RWPE1 (cell line): ENCODE results near the gene NAT8L.
"Not testable (repeated sequence)": the region's sequence is repeated elsewhere in the genome, so short reads cannot be mapped to it uniquely, and the experiment has no call there.

Experiments
- CTCF ChIA-PET: fragments of 350-600 bp; sonication (Branson Sonifier 250); formaldehyde crosslinking; extraction: SDS; loops from one replicate; lab custom pipeline; 2021; lab: Yijun Ruan, JAX
- POLR2A ChIA-PET: fragments of 400-600 bp; formaldehyde crosslinking; extraction: SDS; loops from one replicate; lab custom pipeline; 2020; ENCODE audit warnings: antibody characterized with exemption; ENCODE audit not compliant: low non-redundant PET; lab: Yijun Ruan, JAX
- DNase-seq: peaks from one replicate; pipeline ENCODE4 v3.0.0; 2012; ENCODE audit warnings: low spot score
- H3K27ac ChIP-seq: fragments of 450-650 bp; 2 replicates; pipeline ENCODE4 v1.5.1; 2017
- TF ChIP-seq, protein P1 (sequence below): fragments of 450-650 bp; conservative IDR thresholded peaks from 2 replicates; pipeline ENCODE4 v1.5.1; 2017; ENCODE audit warnings: low read depth, mild to moderate bottlenecking

The NAT8L gene, protein sequence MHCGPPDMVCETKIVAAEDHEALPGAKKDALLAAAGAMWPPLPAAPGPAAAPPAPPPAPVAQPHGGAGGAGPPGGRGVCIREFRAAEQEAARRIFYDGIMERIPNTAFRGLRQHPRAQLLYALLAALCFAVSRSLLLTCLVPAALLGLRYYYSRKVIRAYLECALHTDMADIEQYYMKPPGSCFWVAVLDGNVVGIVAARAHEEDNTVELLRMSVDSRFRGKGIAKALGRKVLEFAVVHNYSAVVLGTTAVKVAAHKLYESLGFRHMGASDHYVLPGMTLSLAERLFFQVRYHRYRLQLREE

GRCh38 chr4:2059046-2059725 lies at the start of gene NAT8L:
Gene NAT8L (plus strand): TSS chr4:2059327. CDS start chr4:2059512, 185 bp downstream.
- DNase-seq = no peak
- POLR2A ChIA-PET = no interaction called here
- TF ChIP-seq, protein P1, sequence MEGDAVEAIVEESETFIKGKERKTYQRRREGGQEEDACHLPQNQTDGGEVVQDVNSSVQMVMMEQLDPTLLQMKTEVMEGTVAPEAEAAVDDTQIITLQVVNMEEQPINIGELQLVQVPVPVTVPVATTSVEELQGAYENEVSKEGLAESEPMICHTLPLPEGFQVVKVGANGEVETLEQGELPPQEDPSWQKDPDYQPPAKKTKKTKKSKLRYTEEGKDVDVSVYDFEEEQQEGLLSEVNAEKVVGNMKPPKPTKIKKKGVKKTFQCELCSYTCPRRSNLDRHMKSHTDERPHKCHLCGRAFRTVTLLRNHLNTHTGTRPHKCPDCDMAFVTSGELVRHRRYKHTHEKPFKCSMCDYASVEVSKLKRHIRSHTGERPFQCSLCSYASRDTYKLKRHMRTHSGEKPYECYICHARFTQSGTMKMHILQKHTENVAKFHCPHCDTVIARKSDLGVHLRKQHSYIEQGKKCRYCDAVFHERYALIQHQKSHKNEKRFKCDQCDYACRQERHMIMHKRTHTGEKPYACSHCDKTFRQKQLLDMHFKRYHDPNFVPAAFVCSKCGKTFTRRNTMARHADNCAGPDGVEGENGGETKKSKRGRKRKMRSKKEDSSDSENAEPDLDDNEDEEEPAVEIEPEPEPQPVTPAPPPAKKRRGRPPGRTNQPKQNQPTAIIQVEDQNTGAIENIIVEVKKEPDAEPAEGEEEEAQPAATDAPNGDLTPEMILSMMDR = no peak
- CTCF ChIA-PET = no interaction called here
- H3K27ac ChIP-seq = no peak within 1 kb of the TSS

DNA sequence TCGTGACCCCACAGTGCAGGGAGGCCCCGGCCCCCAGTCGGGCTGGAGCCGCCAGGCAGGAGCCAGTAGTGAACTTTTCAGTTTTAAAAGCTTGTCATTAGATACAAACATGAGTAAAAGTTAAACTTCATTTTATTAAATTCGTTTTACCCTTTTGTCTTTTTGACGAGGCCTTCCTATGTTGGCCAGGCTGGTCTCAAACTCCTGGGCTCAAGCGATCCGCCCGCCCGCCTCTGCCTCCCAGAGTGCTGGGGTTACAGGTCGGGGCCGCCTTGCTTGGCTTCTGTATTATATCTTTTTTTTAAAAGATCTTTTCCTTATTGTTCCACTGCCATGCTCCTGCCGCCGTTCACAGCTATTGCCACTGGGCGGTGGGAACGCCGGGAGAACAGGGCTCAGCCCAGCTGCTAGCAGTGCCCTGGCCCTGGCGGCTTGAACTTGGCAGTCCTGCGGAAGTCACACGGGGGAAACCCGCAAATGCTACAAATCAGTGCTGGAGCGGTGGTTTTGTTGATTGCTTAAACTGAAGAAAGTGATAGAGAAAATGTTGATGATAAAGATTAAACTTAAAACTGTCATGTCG lies 49.4 kb upstream of the NAT8L start:
- H3K27ac ChIP-seq = peak overlapping the region; percentile 97
- TF ChIP-seq, protein P1 = peak; percentile 24
- peak; percentile 55 for DNase-seq
- ChIA-PET CTCF (interaction anchor here (1.5 kb wide), 1 partner anchor 12 kb away, joined by 3 read pairs; no protein-coding TSS in a partner anchor), POLR2A (no interaction called here)

DNA sequence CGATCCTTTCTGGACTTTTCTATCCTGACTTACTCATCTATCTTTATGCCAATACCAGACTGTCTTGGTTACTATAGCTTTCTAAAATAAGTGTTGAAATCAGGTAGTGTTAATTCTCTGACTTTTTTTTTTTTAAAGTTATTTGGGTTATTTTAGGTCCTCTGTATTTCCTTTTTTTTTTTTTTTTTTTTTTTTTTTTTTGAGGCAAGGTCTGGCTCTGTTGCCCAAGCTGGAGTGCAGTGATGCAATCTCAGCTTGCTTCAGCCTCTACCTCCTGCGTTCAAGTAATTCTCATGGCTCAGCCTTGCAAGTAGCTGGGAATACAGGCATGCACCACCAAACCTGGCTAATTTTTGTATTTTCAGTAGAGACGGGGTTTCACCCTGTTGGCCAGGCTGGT lies 47.5 kb upstream of the NAT8L start:
- TF ChIP-seq, protein P1 = no peak
- no peak overlapping the region for H3K27ac ChIP-seq
- CTCF ChIA-PET = no interaction called here
- no peak for DNase-seq
- POLR2A ChIA-PET = no interaction called here

GRCh38 chr4:2015008-2015407 lies 44.1 kb upstream of the NAT8L start:
- no peak for DNase-seq
- POLR2A ChIA-PET = no interaction called here
- CTCF ChIA-PET = interaction anchor here (0.5 kb wide), 1 partner anchor 134 kb away, joined by 3 read pairs; no protein-coding TSS in a partner anchor

GRCh38 chr4:2021358-2022018 lies 37.6 kb upstream of the NAT8L start:
- H3K27ac ChIP-seq, DNase-seq, POLR2A ChIA-PET: not testable (repeated sequence)
- CTCF ChIA-PET = interaction anchor here (1.4 kb wide), 1 partner anchor 11 kb away, joined by 3 read pairs; no protein-coding TSS in a partner anchor

More at GRCh38 chr4:2015008-2015407, 44.1 kb upstream of the NAT8L start:
- H3K27ac ChIP-seq = no peak overlapping the region
- TF ChIP-seq, protein P1 = no peak

GRCh38 chr4:2024683-2025082 lies 34.4 kb upstream of the NAT8L start:
- POLR2A ChIA-PET = no interaction called here
- no peak for DNase-seq
- CTCF ChIA-PET = no interaction called here
- no peak overlapping the region for H3K27ac ChIP-seq
- TF ChIP-seq, protein P1 = no peak
